HG03442 (cell line): ENCODE measurements around the gene RAB4A.

Source experiments
- ATAC-seq: cut with Tn5 transposase; IDR thresholded peaks from one replicate; pipeline ENCODE4 v1.9.1; 2021; ENCODE audit warnings: mild to moderate bottlenecking, moderate library complexity; ENCODE audit not compliant: unreplicated experiment

The RAB4A gene

DNA sequence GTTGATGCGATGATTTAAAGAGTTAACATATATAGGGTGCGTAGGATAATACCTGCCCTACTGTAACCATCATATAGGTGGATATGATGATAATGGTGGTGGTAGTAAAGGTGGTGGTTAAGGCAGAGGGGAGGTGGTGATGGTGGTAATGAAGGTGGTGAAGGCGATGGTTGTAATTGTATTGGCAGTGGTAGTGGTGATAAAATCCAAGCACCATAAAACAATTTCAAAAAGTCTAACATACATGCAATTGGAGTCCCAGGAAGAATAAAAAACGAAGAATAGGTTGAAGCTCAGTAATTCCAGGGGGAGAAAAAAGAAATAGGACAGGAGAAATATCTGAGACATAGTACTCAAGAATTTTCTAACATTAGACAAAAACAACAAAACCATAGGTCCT is 27.3 kb upstream of the RAB4A start:
- ATAC-seq = no peak

DNA sequence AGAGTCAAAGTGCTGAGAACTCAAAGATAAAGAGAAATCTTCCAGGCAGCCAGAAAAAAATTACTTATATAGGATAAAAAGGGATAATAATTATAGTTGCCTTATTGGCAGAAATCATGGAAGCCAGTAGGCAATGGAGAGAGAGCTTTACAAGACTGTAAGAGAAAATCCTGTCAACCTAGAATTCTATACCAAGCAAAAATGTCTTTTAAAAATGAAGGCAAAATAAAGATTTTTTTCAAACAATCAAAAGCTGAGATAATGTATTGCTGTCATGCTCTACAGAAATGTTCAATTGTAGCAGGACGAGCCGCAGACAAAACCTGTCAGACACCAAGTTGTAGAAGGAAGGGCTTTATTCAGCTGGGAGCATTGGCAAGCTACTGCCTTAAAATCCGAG is 26.8 kb upstream of the RAB4A start:
- ATAC-seq = no peak

DNA sequence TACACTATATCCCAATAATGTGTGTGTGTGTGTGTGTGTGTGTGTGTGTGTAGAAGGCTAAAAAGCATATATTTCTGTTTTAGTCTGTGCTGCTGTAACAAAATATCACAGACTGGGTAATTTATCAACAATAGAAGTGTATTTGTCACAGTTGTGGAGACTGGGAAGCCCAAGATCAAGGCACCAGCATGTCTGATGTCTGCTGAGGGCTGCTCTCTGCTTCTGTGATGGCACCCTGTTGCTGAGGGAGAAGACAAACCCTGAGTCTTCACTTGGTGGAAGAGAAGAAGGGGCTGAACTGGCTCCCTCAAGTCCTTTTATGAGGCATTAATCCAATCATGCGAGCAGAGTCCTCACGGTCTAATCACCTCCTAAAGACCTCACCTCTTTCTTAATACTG is 23.0 kb upstream of the RAB4A start:
- no peak for ATAC-seq

DNA sequence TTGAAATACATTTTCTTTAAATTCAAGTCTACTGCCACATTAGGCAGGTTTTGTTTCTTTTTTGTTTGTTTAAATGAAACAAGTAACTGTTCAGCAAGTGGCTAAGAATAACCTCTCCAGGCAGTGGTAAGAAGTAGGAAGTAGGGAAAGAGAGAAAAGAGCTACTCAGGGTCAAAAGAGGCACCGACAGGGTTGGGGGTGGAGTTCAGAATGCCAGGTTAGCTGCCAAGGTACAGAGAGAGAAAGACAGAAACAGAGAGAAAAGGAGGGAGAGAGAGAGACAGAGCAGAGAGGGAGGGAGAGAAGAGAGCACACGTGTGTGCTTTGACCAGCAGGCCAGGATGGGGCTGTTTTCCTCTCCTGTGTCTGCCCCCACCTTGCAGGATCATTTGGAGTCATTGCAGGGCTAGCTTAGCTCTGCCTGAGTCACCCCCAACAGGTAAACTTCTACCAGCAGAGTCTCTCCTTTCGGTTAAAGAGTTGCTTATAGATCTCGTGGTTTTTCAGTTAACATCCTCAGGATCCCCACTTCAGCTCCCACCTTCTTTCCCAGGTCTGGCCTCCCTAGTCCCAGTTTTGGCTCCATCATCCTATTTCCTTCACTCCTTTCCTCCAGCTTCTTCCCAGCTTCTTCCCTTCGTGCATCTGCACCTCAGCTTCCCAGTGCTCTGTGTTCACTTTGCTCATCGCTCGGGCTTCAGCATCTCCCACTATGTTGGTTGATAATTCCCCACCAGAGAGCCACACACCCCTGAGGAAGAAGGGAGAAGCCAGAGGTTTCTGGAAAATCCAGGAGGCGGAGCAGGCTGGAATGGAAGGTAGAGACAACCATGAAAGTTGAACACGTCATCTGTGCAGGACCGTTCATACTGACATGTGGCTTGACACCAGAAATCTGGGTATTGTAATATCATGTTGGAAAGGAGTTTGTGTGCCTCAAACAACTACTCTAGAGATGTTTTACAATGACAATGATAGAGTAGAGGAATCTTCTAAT is 21.8 kb upstream of the RAB4A start:
- ATAC-seq = no peak

DNA sequence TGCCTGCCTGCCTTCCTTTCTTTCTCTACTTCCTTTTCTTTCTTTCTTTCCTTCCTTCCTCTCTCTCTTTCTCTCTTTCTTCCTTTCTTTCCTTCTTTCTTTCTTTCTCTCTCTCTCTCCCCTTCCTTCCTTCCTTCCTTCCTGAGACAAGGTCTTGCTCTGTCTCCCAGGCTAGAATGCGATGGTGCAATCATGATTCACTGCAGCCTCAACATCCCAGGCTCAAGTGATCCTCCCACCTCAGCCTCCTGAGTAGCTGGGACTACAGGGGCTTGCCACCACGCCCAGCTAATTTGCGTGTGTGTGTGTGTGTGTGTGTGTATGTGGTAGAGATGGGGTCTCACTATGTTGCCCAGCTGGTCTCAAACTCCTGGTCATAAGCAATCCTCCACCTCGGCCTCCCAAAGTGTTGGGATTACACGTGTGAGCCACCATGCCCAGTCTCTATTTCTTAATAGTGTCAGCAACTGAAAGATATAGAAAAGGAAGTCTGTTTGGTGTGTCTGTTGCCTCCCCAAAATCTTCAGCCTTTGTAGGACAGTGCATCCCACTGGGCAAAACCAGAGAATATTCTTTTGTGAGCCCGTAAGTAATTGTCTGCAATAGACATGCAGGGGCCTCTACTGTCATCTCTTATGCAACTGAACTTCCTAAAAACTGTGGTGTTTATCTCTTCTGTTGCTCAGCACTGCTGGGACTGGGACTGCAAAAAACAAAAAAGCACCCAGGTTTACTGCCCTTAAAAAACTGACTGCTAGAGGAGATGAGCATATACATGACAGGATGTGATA is 20.9 kb upstream of the RAB4A start:
- no peak for ATAC-seq

DNA sequence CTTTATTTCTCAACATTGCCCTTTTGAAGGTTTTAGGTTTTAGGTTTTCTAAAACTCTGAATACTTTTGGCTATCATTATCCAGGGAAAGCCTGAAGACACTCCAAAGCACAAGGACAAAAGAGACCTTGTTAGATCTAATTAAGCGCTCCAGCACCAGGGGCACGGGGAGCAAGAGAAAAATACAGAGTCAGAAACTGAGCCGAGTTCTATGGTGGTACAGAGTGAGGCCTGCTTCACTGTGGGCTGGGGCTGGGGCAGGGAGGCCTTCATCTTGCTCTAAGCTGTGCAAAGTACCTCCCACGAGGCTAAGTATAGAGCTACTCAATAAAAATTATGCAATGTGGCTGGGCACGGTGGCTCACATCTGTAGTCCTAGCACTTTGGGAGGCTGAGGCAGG is 19.7 kb upstream of the RAB4A start:
- no peak for ATAC-seq

DNA sequence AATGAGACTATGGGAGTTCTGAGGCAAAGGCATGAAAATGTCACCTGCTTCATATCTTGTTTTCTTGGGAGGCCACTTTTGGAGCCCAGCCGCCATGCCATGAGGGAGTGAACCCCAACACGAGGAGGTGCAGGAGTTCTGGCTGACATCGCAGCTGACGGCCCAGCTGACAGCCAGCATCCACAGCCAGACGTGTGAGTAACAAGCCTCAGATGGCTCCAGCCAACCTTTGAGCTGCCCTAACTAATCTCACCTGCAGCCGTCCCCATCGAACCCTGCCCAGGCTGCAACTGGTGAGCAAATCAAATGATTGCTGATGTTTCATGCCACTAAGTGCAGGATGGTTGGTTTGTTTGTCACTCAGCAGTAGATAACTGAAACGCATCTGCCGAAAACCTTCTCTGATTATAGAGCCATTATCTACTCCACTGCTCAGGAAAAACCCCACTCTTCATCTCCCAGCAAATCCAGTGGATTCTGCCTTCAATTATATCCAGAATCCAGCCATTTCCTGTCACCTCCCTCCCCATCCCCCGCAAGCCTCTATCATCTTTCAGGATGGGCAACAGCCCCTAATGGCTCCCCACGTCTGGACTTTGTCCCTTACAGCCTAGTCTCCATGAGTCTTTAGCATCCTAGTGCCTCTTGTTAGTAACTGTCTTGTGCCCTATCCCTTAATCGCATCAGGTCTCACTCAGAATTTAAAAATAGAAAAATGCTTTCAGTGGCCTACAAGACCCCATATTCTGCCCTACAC is 18.5 kb upstream of the RAB4A start:
- ATAC-seq = no peak

DNA sequence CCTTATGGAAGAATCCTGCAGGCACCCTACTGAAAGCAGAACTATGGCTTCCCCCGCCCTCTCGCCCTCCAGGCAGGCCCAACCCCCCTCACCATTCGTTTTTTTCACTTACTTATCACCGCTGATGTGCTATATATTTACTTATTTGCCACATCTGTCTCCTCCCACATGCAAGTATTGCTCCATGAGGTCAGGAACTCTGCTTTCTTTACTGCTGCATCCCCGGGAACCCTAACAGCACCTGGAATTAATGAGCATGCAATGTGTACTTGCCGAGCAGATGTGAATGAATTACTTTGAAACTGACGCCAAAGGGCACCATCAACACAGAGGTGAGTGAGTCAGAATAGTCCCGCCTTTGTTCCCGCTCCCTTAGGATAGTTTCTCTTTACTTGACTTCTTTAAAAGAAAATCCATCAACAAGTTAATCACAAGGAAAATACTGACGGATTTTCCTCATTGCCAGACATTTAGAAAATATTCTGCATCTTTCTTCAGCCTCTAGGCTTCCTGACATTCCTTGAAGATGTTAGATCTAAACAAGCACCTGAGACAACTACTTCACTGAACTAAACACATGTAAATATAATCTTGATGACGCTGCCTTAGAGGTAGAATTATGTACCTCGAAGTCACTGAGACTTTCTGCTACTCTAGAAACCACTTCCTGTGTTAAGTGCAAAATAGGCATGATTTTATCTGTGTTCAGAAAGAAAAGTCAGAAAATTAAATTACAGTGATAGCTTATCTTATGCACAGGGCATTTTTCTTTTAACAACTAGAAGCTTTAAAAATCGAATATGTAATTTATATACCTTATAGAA is 17.5 kb upstream of the RAB4A start:
- no peak for ATAC-seq

DNA sequence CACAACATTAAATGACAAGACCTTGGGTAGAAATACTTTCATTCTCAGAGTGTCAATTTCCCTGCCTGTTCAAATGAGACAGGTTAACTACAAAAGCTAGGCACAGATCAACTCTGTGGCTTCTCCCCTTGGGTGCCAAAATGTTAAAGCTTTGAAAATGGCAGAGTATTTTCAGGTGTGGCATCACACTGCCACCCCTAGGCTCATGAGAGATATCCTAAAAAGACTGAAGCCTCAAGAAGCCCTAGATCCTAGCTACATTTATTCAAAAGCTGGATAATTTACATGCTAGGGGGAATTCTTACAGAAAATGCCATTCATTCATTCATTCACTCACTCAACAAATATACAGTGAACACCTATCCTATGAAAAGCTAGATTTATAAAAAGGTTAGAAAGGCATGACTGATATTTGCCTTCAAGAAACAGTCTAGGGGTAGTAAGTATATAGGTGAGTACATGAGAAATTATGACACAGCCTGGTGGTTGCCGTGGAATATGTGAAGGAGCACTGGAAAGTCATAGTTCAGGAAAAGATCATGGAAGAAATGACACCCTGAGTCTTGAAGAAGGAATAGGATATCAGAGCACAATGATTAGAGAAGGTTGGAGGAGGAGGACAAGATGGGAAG is 15.9 kb upstream of the RAB4A start:
- ATAC-seq = no peak

DNA sequence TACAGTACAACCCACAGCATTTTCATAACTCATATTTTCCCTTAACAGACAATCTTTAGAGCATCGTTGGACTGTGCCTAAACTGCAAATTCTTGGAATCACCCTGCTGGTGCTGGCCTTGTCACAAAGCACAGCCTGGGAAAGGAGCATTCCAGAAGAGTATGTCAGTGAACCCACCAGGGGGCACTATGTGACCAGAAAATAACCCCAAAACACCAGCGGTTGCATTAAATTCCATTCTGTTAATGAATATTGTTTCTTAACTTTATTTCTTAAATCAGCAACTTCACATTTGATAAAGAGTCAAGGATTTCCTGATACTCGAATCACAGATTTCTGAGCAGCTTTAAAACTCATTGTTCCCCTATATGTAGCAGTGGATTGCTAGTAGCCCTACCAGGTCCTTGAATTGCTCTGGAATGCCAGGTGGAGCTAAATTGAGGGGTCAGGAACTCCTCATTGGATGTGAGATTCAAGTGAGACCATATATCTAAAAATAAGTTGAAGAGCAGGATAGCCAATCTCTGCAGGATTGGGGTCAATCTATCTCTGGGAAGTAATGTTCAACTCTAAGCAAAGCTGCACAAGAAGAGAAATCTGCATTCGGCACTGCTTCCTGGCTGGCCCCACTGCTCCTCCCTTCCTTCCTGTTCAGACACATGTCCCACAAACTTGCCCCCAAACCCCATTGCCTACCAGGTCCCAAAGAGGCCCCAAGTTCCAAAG is 12.7 kb upstream of the RAB4A start:
- no peak for ATAC-seq

DNA sequence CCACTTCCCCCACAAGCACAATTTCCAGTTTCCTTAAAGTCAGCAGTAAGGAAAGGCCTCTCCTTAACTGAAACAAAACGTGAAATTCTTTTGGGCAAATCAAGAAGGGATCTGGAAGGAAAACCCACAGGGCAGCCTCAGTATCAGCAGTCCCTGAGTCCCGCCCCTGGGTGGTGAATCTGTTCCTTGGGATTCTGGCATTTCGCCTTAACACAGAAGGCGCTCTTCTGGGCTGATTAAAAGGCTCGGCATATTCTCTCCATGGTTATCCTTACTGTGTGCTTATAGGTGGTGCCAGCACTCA is 12.2 kb upstream of the RAB4A start:
- ATAC-seq = no peak

DNA sequence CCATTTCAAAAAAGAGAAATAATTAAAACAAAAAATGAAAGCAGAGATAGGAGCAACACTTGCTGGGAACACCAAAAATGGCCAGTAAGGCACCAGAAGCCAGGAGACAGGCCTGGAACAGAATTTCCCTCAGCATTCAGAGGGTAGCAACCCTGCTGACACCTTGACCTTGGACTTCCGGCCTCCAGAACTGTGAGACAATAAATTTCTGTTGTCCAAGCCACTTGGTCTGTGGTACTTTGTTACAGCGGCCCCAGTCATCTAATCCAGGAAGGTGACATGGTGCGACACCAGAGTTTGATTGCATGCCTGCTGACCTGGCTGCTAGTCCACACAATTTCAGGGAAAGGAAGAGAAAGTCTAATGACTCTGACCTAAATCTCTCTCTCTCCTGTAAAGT is 10.6 kb upstream of the RAB4A start:
- no peak for ATAC-seq

DNA sequence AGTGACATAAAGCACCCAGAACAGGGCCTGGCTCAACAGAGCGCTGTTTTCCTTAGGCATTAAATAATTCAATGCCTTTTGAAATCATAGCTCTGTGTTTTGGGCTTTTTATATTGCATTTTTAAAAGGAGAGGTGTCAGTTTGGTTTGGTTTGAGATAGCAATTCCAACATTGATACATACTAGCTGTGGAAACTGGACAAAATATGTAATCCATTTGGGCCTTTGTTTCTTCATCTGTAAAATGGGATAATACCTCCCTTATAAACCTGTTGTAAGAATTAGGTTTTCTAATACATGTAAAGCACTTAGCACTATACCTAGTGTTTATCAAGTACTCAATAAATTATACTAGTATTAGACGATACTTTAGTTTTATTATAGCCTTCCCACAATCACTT is 8.7 kb upstream of the RAB4A start:
- no peak for ATAC-seq

DNA sequence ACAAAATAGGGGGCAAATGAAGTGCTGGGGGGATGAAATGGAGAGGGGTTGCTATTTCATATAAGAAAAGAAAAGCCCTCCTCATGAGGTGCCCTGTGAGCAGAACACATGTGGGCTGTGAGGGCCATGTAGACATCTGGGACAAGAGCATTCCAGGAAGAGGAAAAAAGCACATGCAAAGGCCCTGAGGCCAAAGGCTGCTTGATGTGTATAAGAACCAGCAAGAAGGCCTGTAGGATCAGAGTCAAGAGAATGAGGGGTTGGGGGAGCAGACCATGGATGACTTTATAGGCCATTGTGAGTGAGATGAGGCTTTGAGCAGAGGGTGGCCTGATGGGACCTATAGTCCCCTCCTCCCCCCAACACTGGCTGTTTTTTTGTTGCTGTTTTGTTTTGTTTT is 7.7 kb upstream of the RAB4A start:
- ATAC-seq = no peak

DNA sequence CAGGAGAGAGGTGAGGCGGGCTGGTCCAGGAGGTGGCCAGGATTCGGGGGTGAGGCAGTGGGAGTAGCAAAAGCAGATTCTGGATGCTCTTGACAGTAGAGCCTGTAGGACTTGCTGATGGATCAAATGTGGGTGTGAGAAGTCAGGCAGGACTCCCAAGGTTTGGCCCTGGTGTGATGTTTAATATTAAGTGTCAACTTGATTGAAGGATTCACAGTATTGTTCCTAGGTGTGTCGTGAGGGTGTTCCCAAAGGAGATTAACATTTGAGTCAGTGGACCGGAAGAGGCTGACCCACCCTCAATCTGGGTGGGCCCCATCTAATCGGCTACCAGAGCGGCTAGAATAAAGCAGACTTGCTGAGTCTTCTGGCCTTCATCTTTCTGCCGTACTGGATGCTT is 6.8 kb upstream of the RAB4A start:
- no peak for ATAC-seq

DNA sequence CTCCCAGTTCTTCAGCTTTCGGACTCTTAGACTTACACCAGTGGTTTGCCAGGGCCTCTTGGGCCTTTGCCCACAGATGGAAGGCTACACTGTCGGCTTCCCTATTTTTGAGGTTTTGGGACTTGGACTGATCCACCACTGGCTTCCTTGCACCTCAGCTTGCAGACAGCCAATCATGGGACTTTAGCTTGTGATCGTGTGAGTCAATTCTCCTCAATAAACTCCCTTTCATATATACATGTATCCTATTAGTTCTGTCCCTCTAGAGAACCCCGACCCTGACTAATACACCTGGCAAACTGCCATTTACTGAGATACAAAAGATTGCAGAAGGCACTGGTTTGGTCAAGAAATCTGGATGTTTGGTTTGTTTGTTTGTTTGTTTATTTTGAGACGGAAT is 6.4 kb upstream of the RAB4A start:
- ATAC-seq = no peak

DNA sequence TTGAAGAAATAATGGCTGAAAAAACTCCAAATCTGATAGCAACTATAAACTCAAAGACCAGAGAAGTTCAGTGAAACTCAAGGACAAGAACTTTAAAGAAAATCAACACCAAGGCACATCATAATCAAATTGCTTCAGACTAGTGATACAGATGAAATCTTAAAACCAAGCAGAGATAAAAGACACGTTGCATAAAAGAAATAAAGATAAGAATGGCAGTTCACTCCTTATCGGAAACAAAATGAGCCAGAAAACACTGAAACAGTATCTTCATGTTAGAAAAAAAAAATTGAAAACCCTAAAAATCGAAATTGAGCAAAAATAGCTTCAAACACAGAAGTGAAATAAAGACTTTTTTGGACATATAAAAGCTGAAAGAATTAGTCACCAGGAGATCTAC is 4.6 kb upstream of the RAB4A start:
- no peak for ATAC-seq

DNA sequence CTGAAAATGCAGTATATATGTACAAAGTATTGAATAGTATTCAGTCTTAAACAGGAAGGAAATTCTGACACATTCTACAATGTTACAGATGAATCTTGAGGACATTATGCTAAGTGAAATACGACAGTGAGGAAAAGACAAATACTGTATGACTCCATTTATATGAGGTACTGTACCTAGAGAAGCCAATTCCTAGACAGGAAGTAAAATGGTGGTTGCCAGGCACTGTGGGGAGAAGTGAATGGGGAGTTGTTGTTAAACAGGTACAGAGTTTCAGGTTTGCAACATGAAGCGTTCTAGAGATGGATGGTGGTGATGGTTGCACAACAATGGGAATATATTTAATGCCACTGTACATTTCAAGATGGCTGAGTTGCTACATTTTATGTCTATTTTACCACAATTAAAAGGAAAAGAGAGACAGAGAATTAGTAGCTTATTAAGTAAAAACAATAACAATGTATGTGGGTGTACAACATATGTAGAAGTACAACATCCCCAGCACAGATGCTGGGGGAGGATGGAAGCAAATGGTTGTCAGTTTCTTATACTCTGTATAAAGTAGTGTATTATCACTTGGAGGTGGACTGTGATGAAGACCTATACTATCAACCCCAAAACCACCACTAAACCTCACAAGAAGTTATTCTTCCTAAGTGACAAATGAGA is 3.9 kb upstream of the RAB4A start:
- no peak for ATAC-seq

DNA sequence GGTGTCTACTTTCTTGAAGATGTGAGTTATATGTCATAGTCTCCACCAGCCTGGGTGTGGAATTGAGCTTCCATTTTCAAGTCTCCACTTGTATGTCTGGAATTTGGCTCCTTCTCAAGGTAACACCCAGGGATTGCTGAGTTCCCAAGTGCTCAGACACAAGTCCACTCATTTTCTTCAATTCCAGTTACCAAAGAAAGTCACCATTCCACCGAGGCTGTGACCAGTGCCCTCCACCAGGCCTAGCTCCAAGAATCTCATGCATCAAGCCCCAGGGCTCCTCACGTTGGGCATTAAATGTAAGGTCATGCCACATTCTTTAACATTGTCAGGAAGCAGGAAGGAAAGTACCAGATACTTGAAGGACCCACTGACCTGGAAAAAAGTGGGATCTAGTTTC is 2.4 kb upstream of the RAB4A start:
- no peak for ATAC-seq
